ENCODE data around the gene ST3GAL3. TPM values are rescaled to one million over a fixed set of nuclear protein-coding genes. Genes with fewer than 3 reads are reported as not detected.

The ST3GAL3 gene
- polyA plus RNA-seq, 1 donor (not counting 4 experiments of a cell fraction or from before 2014, with no cell fraction given), result 10.0 TPM

- Histone ChIP-seq H3K9ac (ENCODE audit: control insufficient read depth, extremely low read depth, insufficient read depth, low read length) (no peak overlapping the region), H3K79me2 (ENCODE audit: control insufficient read depth, insufficient read depth, low read length) (no peaks in the 10 kb centered on the region), H3K4me1 (ENCODE audit: control insufficient read depth, extremely low read depth, insufficient read depth, low read length) (peaks cover 27% of the 10 kb centered on the region), H3K9me1 (ENCODE audit: control insufficient read depth, extremely low read depth, insufficient read depth, low read length) (peaks cover 3% of the 10 kb centered on the region), H3K27me3 (ENCODE audit: control insufficient read depth, extremely low read depth, insufficient read depth, low read length) (no peaks in the 10 kb centered on the region), H3K27ac (ENCODE audit: control insufficient read depth, insufficient read depth, low read length) (peak overlapping the region; percentile 37), H2AFZ (ENCODE audit: control insufficient read depth, low read length) (no peak overlapping the region), H3K4me2 (ENCODE audit: control insufficient read depth, extremely low read depth, insufficient read depth, low read depth, low read length) (no peak overlapping the region), H3K36me3 (ENCODE audit: control insufficient read depth in 2 of 2, extremely low read depth in 1 of 2, insufficient read depth in 2 of 2, low read length in 2 of 2) (peaks cover 0 to 11% of the 10 kb centered on the region in 2 experiments), H3K4me3 (ENCODE audit: control insufficient read depth in 2 of 3, extremely low read depth in 1 of 3, insufficient read depth in 2 of 3, low read depth in 1 of 3, low read length in 3 of 3) (no peak overlapping the region), H4K20me1 (ENCODE audit: control insufficient read depth, extremely low read depth, insufficient read depth, low read length) (no peaks in the 10 kb centered on the region), H3K9me3 (ENCODE audit: control insufficient read depth, low read depth, low read length) (no peaks in the 10 kb centered on the region)
- dilution Hi-C loops (cut with MboI; ENCODE audit: extremely low pct_ligation_motif_present, low sequenced_read_pairs), result no loop called here
- TF ChIP-seq EZH2 (IDR thresholded peaks at IDR 0.05; ENCODE audit: low read length) (no peak), CTCF (optimal IDR thresholded peaks at IDR 0.05 in 1 of 3, IDR thresholded peaks at IDR 0.05 in 1 of 3, conservative IDR thresholded peaks at IDR 0.05 in 1 of 3; ENCODE audit: extremely low read depth in 1 of 3, insufficient read depth in 2 of 3, low read length in 3 of 3) (no peak)
- FAIRE-seq (peak; percentile 60), DNase-seq (ENCODE audit: low read depth, low spot score) (no peak)
These were observed 95.1 kb downstream of the ST3GAL3 start for GRCh38 chr1:43802356-43802980.

GRCh38 chr1:43803105-43803504, 95.8 kb downstream of the ST3GAL3 start:
- Histone ChIP-seq H3K36me3 (ENCODE audit: control insufficient read depth in 2 of 2, extremely low read depth in 1 of 2, insufficient read depth in 2 of 2, low read length in 2 of 2) (peaks cover 0 to 11% of the 10 kb centered on the region in 2 experiments), H3K4me1 (ENCODE audit: control insufficient read depth, extremely low read depth, insufficient read depth, low read length) (peaks cover 27% of the 10 kb centered on the region), H2AFZ (ENCODE audit: control insufficient read depth, low read length) (no peak overlapping the region), H3K9me3 (ENCODE audit: control insufficient read depth, low read depth, low read length) (no peaks in the 10 kb centered on the region), H3K27me3 (ENCODE audit: control insufficient read depth, extremely low read depth, insufficient read depth, low read length) (no peaks in the 10 kb centered on the region), H3K4me3 (ENCODE audit: control insufficient read depth in 2 of 3, extremely low read depth in 1 of 3, insufficient read depth in 2 of 3, low read depth in 1 of 3, low read length in 3 of 3) (no peak overlapping the region), H3K27ac (ENCODE audit: control insufficient read depth, insufficient read depth, low read length) (no peak overlapping the region), H3K9me1 (ENCODE audit: control insufficient read depth, extremely low read depth, insufficient read depth, low read length) (peaks cover 3% of the 10 kb centered on the region), H3K4me2 (ENCODE audit: control insufficient read depth, extremely low read depth, insufficient read depth, low read depth, low read length) (no peak overlapping the region), H3K79me2 (ENCODE audit: control insufficient read depth, insufficient read depth, low read length) (no peaks in the 10 kb centered on the region), H4K20me1 (ENCODE audit: control insufficient read depth, extremely low read depth, insufficient read depth, low read length) (no peaks in the 10 kb centered on the region), H3K9ac (ENCODE audit: control insufficient read depth, extremely low read depth, insufficient read depth, low read length) (no peak overlapping the region)
- dilution Hi-C loops (cut with MboI; ENCODE audit: extremely low pct_ligation_motif_present, low sequenced_read_pairs), result no loop called here
- no peak for TF ChIP-seq CTCF (optimal IDR thresholded peaks at IDR 0.05 in 1 of 3, IDR thresholded peaks at IDR 0.05 in 1 of 3, conservative IDR thresholded peaks at IDR 0.05 in 1 of 3; ENCODE audit: extremely low read depth in 1 of 3, insufficient read depth in 2 of 3, low read length in 3 of 3)
- TF ChIP-seq EZH2 (IDR thresholded peaks at IDR 0.05; ENCODE audit: low read length), result no peak
- DNase-seq (ENCODE audit: low read depth, low spot score) (no peak), FAIRE-seq (peak; percentile 56)

All from keratinocyte (primary cell).